ENCODE measurements around the gene KCNIP1. TPM values are rescaled to one million over a fixed set of nuclear protein-coding genes. Genes with fewer than 3 reads are reported as not detected.
A peak's percentile ranks its signal among the peaks of the same experiment; 100 is the strongest.

Gene KCNIP1
- total and polyA plus RNA-seq, 2 experiments from 2014 or later = 0.43 to 0.80 TPM

DNA sequence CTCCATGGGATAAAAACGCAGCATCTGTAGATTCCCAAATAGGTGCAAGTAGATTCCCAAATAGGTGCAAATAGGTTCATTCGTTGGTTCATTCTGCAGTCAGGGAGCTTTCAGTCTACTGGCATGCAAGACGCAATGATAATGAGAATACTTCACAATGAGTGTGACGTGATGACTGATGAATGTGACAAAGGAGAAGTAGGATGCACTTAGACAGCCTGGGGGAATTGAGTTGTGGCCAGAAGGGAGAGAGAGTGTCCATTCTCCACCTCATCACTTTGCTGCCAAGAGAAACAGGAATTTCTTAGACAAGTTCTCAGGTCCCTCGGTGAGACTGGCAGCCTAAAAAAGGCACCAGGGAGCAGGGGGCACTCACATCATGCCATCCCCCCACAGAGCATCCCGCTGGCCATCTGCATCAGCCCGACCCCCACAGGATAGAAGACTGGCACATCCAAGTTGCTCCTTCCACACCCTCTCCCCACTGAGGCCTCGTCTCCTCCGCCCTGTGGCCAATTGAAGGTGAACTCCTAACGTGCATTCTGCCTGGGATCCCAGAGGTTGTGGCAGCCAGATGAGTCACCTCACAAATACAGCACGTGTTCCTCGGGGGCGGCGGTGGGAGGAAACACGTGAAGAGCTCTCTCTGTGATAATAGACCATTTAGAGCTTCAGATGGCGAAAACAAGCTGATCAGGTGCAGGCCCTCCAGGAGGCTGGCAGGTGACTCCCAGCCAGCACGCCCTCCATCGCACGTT is 19.9 kb upstream of the KCNIP1 start:
- peak; percentile 60 for DNase-seq (ENCODE audit: low spot score)
- TF ChIP-seq EZH2 (IDR thresholded peaks at IDR 0.05; ENCODE audit: borderline replicate concordance) = no peak
- no peak for TF ChIP-seq EZH2phosphoT487 (IDR thresholded peaks at IDR 0.05; ENCODE audit: low read depth, severe bottlenecking, unreplicated experiment)
- TF ChIP-seq CTCF (IDR thresholded peaks at IDR 0.05; ENCODE audit: poor library complexity) = no peak
- Histone ChIP-seq H3K27ac (no peak overlapping the region), H3K36me3 (replicated peaks; ENCODE audit: insufficient read depth, low read depth) (no peaks in the 10 kb centered on the region), H3K9me2 (replicated peaks; ENCODE audit: insufficient read depth) (no peaks in the 10 kb centered on the region), H3K4me2 (no peak overlapping the region), H3K27me3 (no peaks in the 10 kb centered on the region), H2AFZ (no peak overlapping the region), H3K9me3 (ENCODE audit: low read depth) (no peaks in the 10 kb centered on the region), H3K79me2 (no peaks in the 10 kb centered on the region), H4K20me1 (ENCODE audit: insufficient read depth, poor library complexity, severe bottlenecking) (no peaks in the 10 kb centered on the region), H3K4me1 (ENCODE audit: insufficient read depth) (no peaks in the 10 kb centered on the region), H3K4me3 (no peak overlapping the region)
- 67% methylated on average over 19 of the region's 19 CpGs for WGBS (ENCODE audit: low lambda C conversion rate, missing lambda C conversion rate)

DNA sequence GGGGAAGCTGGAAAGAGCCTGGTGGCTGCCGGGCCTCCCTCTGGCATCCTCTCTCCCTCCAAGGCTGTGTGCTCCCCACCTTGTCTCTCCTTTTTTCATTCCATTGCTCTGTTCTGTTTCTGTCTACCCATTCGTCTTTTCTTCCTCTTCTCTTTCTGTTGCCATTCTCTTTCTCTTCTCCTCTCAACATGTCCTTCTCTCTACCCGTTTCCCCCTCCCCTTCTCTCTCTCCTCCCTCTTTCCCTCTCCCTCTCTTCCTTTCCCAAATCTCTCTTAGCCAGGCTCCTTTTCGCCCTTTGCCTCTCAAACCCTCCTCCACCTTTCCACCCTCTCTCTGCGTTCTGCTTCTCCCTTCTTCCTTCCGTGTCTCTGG is 19.4 kb upstream of the KCNIP1 start:
- TF ChIP-seq EZH2 (IDR thresholded peaks at IDR 0.05; ENCODE audit: borderline replicate concordance) (no peak), EZH2phosphoT487 (IDR thresholded peaks at IDR 0.05; ENCODE audit: low read depth, severe bottlenecking, unreplicated experiment) (no peak), CTCF (IDR thresholded peaks at IDR 0.05; ENCODE audit: poor library complexity) (no peak)

DNA sequence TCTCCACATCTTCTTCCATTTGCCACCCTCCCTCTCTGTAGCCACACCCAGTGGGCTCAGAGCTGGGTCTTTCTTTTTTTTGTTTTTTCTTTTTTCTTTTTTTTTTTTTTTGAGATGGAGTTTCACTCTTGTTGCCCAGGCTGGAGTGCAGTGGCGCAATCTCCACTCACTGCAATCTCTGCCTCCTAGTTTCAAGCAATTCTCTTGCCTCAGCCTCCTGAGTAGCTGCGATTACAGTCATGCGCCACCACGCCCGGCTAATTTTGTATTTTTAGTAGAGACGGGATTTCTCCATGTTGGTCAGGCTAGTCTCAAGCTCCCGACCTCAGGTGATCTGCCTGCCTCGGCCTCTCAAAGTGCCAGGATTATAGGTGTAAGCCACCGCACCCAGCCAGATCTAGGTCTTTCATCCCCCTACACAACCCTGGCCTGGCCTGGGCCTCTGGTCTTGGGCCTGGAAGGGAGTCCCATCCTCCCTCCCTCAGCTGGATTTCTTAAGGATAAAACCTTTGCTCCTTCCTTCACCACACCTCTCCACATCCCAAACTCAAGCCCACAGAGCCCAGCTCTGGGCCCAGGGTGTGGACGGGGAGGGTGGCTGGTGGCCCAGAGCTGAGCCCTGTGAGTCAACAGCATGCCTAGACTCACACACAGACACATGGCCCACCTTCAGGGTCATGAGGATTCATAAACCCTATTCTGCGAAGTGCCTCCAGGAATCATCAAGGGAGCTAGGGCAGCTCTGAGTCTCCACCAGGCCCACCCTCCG is 18.8 kb upstream of the KCNIP1 start:
- H2AFZ ChIP-seq = no peak overlapping the region
- no peaks in the 10 kb centered on the region for H4K20me1 ChIP-seq (ENCODE audit: insufficient read depth, poor library complexity, severe bottlenecking)
- no peak for DNase-seq (ENCODE audit: low spot score)
- H3K36me3 ChIP-seq (replicated peaks; ENCODE audit: insufficient read depth, low read depth) = no peaks in the 10 kb centered on the region
- TF ChIP-seq EZH2 (IDR thresholded peaks at IDR 0.05; ENCODE audit: borderline replicate concordance) = no peak
- no peak for TF ChIP-seq EZH2phosphoT487 (IDR thresholded peaks at IDR 0.05; ENCODE audit: low read depth, severe bottlenecking, unreplicated experiment)
- TF ChIP-seq CTCF (IDR thresholded peaks at IDR 0.05; ENCODE audit: poor library complexity) = no peak
- no peaks in the 10 kb centered on the region for H3K27me3 ChIP-seq
- H3K9me3 ChIP-seq (ENCODE audit: low read depth) = no peaks in the 10 kb centered on the region
- 92% methylated on average over 12 of the region's 12 CpGs for WGBS (ENCODE audit: low lambda C conversion rate, missing lambda C conversion rate)
- H3K9me2 ChIP-seq (replicated peaks; ENCODE audit: insufficient read depth) = no peaks in the 10 kb centered on the region
- no peak overlapping the region for H3K4me3 ChIP-seq
- H3K4me2 ChIP-seq = no peak overlapping the region
- H3K79me2 ChIP-seq = no peaks in the 10 kb centered on the region
- H3K27ac ChIP-seq = no peak overlapping the region
- H3K4me1 ChIP-seq (ENCODE audit: insufficient read depth) = no peaks in the 10 kb centered on the region

More for the DNA sequence above, 19.4 kb upstream of the KCNIP1 start:
- no peak for DNase-seq (ENCODE audit: low spot score)
- Histone ChIP-seq H3K4me1 (ENCODE audit: insufficient read depth) (no peaks in the 10 kb centered on the region), H3K4me2 (no peak overlapping the region), H4K20me1 (ENCODE audit: insufficient read depth, poor library complexity, severe bottlenecking) (no peaks in the 10 kb centered on the region), H2AFZ (no peak overlapping the region), H3K27ac (no peak overlapping the region), H3K27me3 (no peaks in the 10 kb centered on the region), H3K9me2 (replicated peaks; ENCODE audit: insufficient read depth) (no peaks in the 10 kb centered on the region), H3K36me3 (replicated peaks; ENCODE audit: insufficient read depth, low read depth) (no peaks in the 10 kb centered on the region), H3K4me3 (no peak overlapping the region), H3K79me2 (no peaks in the 10 kb centered on the region), H3K9me3 (ENCODE audit: low read depth) (no peaks in the 10 kb centered on the region)
- WGBS (ENCODE audit: low lambda C conversion rate, missing lambda C conversion rate) = 85% methylated on average over 6 of the region's 6 CpGs

All from hepatocyte (in vitro differentiated cells).